Frontal cortex (tissue), 4 donors: ENCODE data around the gene CUL3. TPM values are rescaled to one million over a fixed set of nuclear protein-coding genes. Genes with fewer than 3 reads are reported as not detected.
"Not testable (repeated sequence)": the region's sequence is repeated elsewhere in the genome, so short reads cannot be mapped to it uniquely, and the experiment has no call there.

Source experiments
- DNase-seq, 2 donors: peaks; one replicate each; pipeline ENCODE4 v3.0.0; 2012; ENCODE audit warnings: low spot score in 2 of 2
- FAIRE-seq: peaks from 2 replicates; lab custom pipeline; 2012; peaks lifted over from hg19 to GRCh38; lab: Jason Lieb, UNC
- total RNA-seq: library from RNA; depleted of rRNA; stranded (reverse); fragments of >200 nt; gene quantifications from one replicate; pipeline ENCODE4 v1.2.3, GENCODE V29; 2014
- donor health status: control.
- donor health status: control.
- donor health status: control.

CUL3 gene
- total RNA-seq: 95.0 TPM

DNA sequence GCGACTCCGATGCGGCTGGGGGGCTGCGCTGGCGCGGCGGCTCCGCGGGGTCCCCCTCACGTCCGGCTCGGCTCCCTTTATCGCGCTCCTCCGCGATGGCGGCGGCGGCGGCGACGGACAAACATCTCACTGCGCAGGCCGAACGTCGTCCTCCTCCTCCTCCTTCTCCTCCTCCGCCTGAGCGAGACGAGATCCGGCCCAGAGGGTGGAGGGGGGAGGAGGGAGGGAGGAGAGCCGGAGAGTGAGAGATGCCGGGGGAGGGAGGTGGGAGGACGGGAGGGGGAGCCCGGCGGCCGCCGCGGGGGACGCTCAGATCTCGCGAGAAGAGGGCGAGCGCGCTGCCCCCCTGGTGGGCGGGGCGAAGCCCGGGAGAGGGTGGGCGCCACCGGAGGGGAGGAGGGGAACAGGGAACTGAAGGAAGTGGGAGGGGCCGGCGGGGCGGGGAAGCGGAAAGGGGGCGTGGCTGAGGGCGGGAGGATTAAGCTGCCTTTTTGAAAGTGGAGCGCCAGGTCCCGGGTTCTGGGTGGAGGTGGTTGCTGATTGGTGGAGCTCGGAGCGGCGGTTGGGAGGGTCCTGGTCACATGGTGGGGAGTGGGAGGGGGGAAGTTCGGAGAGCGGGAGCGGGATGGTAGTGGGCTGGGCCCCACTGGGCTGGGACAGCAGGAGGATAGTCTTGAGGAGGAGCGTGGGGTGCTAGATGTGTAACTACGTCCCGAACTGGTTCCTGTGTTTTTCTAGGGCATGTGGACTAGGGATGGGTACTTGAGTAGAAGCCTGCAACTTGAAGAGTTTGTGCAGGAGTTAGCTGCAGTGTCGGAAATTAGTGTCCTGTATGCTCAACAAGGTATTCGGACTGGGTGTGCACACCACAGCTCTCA lies at the start of gene CUL3:
CUL3 (minus strand) TSS at position 153 of the 878 bp plus-strand sequence. CDS start 354 bp downstream, outside the sequence.
- FAIRE-seq: no peak
- peak; percentile 95 to 98 for DNase-seq

DNA sequence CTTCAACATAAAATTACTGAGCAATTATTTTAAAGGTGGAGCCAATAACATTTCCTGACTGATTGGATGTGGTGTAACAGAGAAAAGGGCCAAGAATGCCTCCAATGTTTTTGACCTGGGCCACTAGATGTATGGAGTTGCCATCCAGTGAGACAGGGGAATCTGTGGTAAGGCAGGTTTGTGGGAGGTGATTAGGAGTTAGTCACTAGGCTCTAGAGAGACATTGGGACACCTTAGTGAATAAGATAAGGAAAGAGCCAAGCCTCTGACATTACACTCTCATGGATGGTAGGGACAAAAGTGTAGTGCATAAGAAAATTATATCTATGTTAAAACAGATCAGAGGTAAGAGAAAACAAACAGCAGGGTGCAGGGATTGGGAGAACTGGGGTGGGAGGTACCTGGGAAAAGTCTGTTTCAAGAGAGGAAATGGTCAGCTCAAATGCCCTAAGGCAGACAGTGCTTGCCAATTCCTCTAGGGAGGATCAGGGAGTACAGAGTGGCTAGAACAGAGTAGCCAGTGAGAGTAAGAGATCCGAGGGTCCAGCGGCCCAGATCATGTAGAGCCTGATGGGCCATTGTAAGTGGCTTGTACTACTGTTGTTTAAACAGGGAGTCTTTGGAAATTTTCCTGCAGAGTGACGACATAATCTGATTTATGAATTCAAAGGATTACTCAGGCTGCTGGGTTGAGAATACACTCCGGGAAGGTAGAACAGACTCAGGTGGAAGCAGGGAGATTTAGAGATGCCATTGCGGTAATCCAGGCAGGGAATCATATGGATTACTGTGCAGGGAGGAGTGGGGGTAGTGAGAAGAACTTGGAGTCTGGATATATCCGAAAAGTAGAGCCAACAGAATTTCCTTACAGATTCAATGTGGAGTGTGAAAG lies 45.7 kb upstream of the CUL3 start:
- DNase-seq (no peak), FAIRE-seq (no peak)

DNA sequence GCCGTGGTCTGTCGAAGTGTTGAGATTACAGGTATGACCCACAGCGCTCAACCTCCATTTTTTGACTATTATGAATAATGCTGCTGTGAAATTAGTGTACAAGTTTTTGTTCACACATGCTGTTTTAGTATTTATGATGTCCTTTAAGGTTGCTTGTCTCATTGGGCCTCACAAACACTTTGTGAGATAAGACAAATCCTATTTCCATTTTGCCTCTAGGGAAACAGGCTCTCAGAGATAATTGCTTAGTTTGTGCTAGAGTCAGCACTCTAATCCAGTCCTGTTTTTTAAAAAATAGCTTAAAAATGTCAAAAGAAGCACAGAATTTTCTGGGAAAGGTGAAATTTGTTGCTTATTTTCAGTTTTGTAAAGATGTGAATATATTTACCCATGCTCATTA lies 43.3 kb upstream of the CUL3 start:
- no peak for DNase-seq
- FAIRE-seq: no peak

GRCh38 chr2:224626735-224627134 lies 41.6 kb upstream of the CUL3 start:
- DNase-seq (no peak), FAIRE-seq (no peak)

DNA sequence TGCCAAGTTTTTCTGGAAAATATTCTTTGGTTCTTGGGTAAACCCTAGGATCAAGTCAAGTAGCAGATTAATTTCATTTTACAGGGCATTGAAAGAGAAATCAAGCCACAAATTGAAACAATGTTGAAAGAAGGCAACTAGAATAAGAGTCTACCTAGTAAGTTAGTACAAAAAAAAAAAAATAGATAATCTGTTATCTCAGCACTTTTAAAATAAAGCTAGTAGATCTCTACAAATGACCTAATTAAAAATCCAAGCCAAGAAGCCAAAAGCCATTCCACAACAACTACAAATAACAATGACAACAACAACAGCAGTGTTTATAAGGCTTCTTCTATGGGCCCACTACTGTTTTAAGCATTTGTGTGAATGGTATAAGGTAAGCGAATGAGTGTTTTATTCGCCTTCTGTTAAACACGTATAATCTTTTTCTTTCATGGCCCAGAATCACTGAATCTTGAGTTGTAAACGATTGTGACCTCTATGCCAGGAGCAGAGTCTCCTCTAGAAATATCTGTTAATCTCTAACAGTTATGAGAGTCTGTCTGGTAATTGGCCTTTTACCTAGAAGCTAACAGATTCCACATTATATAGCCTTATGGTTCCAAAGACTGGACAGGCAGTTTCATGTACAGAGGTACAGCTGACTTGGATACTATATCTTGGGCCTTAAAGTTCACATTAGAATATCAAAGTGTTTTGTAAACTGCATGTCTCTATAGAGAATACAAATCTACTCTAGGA lies 28.6 kb upstream of the CUL3 start:
- DNase-seq (no peak), FAIRE-seq (no peak)

- no peak for DNase-seq
These were observed 27.4 kb upstream of the CUL3 start for GRCh38 chr2:224612578-224612977.

DNA sequence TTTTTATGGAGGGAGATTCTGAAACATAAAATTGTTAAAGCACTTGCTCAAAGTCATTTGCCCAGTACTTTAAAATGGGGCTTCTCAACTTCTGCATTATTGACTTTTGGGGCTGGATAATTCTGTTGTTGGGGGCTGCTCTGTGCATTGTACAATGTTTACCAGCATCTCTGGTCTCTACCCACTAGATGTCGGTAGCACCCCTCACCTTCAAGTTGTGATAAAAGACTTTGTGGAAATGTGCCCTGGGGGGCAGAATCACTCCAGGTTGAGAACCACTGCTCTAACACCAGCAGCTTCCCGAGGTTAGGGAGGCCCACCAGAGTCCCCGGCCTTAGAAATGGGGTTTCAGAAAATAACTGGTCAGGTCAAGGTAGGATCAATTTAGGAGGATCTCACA lies 26.8 kb upstream of the CUL3 start:
- no peak for FAIRE-seq
- DNase-seq: no peak

More at GRCh38 chr2:224612578-224612977, 27.4 kb upstream of the CUL3 start:
- FAIRE-seq: no peak

- FAIRE-seq: no peak
- DNase-seq: no peak
These were observed 22.9 kb upstream of the CUL3 start for GRCh38 chr2:224608104-224608503.

DNA sequence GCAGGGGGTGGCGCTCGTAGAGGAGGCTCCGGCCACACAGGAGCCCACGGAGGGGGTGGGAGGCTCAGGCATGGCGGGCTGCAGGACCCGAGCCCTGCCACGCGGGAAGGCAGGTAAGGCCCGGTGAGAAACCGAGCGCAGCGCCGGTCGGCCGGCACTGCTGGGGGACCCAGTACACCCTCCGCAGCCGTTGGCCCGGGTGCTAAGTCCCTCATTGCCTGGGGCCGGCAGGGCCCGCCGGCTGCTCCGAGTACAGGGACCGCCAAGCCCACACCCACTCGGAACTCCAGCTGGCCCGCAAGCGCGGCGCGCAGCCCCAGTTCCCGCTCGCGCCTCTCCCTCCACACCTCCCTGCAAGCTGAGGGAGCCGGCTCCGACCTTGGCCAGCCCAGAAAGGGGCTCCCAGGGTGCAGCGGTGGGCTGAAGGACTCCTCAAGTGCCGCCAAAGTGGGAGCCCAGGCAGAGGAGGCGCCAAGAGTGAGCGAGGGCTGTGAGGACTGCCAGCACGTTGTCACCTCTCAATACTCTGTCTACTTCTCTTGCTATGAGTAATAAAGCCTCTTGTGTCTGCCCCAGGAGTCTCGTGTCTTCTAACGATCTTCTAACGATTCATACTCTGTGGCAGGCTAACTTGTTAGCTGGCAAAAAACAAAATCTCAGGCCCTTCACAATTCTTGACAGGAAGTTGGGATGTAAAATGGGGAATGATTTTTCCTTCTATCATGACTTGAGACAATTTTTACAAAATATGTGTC lies 18.8 kb upstream of the CUL3 start:
- not testable (repeated sequence) for FAIRE-seq, DNase-seq

DNA sequence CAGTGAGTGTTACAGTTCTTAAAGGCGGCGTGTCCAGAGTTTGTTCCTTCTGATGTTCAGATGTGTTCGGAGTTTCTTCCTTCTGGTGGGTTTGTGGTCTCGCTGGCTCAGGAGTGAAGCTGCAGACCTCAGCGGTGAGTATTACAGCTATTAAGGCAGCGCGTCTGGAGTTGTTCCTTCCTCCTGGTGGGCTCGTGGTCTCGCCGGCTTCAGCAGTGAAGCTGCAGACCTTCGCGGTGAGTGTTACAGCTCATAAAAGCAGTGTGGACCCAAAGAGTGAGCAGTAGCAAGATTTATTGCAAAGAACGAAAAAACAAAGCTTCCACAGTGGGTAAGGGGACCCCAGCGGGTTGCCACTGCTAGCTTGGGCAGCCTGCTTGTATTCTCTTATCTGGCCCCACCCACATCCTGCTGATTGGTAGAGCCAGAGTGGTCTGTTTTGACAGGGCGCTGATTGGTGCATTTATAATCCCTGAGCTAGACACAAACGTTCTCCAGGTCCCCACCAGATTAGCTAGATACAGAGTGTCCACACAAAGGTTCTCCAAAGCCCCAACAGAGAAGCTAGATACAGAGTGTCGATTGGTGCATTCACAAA lies 17.7 kb upstream of the CUL3 start:
- DNase-seq, FAIRE-seq: not testable (repeated sequence)

DNA sequence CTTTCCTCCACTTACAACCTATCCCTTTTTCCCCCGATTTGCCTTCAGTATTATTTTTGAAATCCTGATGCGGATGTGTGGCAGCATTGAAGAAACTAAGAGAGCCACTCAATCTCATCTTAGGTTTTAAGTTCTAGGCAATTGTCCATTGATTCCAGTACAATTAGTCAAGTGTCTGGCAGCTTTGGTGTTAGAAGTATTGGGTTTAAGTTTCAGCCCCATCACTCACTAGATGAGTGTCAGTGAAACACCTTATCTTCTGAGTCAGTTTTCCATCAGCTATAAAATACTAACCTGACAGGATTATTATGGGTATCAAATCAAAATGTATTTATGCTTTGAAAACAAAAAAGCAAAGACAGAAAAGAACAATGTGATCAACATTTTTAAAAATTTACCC lies 16.8 kb upstream of the CUL3 start:
- FAIRE-seq (no peak), DNase-seq (no peak)

DNA sequence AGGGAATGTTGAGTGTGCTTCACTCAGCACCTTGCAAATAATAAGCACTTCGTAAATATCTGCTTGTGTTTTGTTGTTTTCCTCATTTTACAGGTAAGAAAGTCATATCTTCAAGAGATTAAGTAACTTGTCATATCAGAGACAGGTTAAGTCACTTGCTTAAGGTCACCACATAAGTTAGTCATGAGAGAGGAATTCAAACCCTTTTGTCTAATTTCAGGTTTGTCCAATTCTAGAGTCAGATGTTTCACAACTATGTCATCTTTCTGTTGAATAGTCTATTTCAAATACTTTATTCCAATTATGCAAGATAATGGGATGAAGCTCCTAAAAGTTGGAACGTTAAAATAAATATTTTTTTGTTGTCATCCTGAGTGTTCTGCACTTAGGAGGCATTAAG lies 13.5 kb upstream of the CUL3 start:
- FAIRE-seq: no peak
- no peak for DNase-seq

DNA sequence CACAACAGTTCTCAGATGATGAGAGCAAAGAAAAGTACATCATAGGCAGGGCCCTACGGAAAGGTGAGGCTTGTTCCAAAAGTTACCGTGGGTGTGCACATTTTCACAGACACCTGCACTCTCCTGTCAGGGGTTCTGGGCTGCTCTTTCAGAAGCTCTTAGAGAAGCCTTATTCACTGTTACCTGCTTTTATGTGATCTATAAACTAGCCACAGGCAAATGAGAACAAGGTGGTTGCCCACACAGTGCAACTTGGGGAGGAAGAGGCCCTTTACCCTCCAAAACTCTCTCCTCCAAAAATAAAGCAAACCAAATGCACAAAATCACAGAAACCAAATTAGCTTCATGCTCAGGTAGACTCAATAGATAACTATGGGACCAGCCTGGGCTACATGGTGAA lies 11.1 kb upstream of the CUL3 start:
- no peak for FAIRE-seq
- no peak for DNase-seq

DNA sequence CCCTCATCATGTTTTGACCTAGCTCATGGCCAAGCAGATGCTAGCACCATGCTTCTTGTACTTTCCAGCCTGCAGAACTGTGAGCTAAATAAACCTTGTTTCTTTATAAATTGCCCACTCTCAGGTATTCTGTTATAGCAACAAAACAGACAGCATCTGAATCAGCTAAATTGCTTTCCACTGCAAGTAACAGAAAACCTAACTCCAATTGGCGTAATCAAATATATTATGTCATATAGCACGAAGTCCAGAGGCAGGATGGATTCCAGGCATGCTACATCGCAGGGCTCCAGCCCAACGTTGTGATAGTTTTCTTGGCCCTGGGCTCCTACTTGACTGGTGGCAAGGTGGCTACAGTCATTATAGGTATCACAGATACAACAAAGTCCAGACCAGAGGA lies 10.4 kb upstream of the CUL3 start:
- FAIRE-seq (no peak), DNase-seq (no peak)

GRCh38 chr2:224594840-224595239 lies 9.7 kb upstream of the CUL3 start:
- FAIRE-seq (no peak), DNase-seq (no peak)

DNA sequence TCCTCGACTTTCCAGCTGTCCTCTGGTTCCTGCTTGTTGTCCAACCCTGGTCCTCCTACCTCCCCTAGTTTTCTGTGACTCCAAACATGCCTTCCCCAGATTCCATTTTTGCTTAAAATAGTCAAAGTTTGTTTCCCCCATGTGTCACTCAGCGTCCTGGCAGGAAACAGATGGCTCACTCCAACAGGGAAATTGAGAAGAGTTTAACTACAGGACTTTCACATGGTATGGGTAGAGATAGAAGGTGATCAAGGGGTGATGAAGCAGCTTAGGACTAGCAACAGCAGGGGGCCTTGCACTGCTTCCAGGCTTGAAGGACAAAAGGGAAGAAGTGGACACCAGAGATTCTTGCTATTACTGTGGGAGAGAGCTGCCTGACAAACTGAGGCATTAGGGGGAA lies 6.1 kb upstream of the CUL3 start:
- FAIRE-seq: no peak
- DNase-seq: no peak

DNA sequence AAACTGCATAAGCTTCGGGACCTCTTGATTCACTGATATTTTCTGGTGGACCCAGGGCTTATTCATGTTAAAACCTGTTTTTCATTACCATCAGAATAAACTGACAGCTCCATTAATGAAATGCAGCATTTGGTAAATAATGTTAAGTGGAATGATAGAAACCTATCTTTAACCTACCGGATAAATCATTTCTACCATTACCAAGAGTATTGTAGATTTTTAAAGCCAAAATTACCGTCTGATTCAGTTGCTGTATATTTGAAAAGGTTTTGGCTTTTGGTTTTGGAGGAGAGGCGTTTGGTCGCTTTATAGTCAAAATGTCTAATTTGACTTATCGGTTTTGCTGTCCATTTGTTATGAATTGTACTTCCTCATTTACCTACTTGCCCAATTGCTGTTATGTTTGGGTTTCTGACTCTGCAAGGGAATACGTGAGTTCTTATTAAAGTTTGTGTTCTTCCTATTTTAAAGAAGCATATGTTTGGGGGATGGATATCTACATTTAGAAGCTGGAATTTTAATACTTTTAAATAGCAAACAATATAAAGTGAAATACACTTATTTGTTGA lies 1.0 kb upstream of the CUL3 start:
- no peak for FAIRE-seq
- DNase-seq: no peak

GRCh38 chr2:224584785-224585210 lies 365 bp downstream of the CUL3 start:
- no peak for FAIRE-seq
- DNase-seq: peak; percentile 32 to 58
